NCI-H1694 (cell line): ENCODE measurements around the gene PNPLA5.

ENCODE experiments used
- DNase-seq: peaks from one replicate; lab custom pipeline; 2025; lab: John Stamatoyannopoulos, UW

PNPLA5 gene

GRCh38 chr22:43838571-43839307 is 53.1 kb downstream of the PNPLA5 start:
- DNase-seq: no peak

DNA sequence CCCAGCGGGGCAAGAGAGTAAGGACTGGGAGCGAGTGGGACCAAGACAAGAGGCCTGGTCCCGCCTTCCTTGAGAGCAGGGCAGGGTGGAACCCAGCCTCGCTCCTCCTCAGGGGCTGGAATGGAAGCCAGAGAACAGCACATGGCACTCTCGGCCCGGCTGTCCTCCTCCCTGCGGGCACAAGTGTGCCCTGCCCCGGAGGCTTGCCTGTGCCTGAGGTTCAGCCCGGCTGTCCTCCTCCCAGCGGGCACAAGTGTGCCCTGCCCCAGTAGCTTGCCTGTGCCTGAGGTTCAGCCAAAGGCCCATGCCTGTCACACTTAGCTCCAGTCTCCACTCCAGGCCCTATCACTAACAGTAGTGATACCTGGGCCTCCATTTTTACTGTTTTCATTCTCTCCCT is 53.7 kb downstream of the PNPLA5 start:
- no peak for DNase-seq

DNA sequence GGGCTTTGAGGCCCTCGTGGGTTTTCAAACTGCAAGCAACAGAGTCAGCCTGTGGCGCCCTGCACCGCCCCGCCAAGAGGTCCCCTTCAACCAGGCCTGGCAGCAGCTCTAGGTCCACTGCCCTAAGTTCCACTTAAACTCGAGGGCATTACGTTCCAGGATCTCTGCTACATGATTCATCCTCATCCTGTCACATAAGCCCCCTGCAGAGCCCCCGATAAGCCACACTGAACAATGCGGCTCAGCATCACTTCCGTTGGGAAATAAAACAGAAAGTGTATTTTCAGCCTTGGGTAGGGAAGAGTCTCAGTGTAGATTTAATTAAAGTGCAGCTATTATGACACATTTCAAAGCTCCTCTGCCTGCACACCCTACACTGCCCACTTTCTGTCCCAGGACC is 54.1 kb downstream of the PNPLA5 start:
- DNase-seq: no peak

DNA sequence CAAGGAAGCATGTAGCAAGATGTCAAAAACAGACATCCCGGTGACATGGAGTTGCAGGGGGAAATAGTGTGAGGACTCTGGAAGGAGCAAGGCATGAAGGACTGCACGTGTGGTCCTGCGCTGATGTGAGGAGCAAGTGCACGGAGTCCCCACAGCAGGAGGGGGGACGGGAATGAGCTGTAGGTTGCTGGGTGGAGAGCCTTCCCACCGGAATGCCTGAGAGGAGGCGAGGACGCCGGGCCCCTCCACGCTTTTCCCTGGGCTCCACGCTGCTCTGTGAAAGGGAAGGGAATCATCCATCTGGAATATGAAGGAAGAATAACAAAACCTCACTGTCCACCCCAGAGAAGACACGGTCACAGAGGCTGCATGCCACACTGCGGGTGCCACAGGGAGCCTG is 56.1 kb downstream of the PNPLA5 start:
- no peak for DNase-seq

- no peak for DNase-seq
These were observed 56.6 kb downstream of the PNPLA5 start for GRCh38 chr22:43835166-43835565.

DNA sequence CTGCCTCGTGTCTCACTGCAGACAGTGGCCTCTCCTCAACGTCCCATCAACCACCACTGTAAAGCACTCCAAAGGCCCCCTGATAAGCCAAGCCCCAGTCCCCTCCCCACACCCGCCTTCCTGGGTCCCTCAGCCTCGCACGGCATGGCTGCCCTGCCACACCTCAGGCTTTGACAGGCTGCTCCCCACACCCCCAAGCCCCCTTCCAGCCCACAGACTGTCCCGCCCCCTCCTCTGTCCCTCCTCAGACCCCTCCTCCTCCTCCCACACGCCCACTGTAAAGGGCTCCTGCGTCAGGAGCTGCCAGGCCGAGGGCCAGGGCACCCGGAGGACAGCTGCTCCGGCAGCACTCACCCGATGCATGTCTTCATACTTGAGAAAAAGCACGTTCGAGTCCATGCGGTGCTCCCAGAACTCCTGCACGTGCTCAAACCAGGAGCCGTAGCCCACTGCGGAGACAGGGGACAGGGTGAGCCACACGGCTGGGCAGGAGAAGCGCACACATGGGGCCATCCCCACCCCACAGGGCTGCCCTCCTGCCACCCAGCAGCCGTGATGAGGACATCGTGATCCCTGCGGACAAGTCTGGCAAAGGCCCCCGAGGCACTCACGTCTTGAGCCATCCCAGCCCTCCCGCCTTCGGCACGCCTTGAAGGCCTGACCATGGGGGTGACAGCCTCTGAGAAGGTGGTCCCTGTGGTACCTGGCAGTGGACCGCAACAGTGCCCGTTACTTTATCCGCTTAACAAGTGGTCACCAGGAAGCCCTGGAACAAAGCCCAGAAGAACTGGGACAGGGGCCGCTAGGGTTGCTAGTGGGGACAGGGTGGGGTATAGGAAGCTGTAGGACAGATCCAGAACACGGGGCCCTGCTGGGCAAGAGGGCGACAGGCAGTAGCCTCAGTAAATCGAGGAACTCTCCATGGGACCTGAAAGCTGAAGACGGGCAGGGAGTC is 58.2 kb downstream of the PNPLA5 start:
- no peak for DNase-seq

DNA sequence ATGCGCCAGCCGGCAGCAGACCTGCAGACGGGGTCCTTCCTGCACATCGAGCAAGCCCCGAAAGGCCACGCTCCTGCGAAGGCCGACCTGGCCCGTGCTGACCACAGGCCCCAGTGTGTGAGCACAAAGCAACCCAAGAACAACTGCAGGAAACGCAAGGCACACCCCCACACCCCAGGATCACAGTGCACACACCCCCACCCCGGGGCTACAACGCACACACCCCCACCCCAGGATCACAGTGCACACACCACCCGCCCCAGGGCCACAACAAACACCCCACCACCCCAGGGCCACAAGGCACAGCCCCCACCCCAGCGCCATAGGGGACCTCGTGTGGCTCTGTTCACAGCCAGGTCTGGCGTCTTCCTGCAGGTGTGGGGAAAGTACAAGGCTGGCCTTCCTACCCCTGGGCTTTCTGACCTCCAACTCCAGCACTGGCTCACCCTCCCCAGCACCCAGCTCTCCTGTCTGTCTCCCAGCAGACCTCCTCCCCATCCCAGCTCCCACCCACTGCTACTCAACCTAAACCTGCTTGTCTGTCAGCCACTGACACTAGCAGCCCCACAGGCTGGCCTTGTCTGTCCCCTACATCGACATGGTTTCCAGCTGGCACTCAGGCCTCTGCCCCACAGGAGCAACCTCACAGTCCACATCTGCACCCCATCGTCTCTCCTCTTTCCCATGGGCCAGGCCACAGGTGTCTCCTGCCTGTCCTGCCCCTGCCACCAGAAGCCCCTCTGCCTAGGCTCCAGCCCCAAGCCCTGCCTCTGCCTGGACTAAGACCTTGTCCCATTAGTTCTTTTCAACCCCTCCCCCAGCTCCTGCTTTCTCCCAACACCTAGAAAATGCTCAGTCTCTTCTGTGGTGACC is 59.2 kb downstream of the PNPLA5 start:
- DNase-seq: no peak

DNA sequence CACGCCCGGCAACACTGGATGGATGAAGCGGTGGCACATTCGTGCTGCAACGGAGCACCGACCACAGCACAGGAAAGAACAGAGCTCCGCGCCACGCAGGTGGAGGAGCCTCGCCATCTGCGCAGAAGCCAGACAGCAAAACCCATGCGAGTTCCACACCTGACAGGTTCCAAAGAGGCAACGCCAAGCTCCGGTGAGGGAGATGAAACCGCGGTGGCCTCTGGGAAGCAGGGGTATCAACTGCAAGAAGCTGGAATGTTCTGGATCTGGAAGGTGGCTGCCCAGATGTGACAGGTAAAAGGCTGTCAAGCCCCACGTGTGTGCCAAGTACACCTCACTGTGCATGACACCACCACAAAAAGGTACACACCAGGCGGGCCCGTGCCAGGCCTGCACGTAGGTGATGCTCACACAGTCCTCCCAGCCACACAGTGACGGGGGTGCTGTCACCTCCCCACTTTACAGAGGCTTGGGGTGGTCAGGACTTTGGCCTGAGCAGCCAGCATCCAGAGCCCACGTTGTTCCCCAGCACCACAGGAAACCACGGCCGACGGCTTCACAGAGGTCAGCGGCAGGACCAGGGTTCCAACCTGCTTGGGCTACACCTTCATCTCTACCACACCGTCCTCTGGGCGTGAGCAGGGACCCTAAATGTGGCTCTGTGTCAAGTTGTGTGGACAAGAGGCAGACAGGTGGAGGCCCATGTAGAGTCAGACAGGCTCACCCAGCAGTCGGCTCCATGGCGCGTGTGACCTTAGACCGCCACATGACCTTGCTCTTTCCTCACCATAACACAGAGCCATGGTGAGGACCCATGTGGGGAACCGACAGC is 60.0 kb downstream of the PNPLA5 start:
- no peak for DNase-seq

GRCh38 chr22:43830931-43831560 is 60.8 kb downstream of the PNPLA5 start:
- DNase-seq: no peak

- no peak for DNase-seq
These were observed 61.6 kb downstream of the PNPLA5 start for GRCh38 chr22:43829904-43830851.
